HFFc6 (cell line): ENCODE data around the gene PBX3. TPM values are rescaled to one million over a fixed set of nuclear protein-coding genes. Genes with fewer than 3 reads are reported as not detected.

Experiments
- DNase-seq: peaks from one replicate; pipeline ENCODE4 v3.0.0-alpha.2; 2018
- H3K27ac Mint-ChIP-seq: 2 replicates; pipeline ENCODE4 v1.8.0; 2020; ENCODE audit warnings: mild to moderate bottlenecking, mixed read lengths
- H3K27me3 Mint-ChIP-seq: 2 replicates; pipeline ENCODE4 v1.8.0; 2021; ENCODE audit warnings: mild to moderate bottlenecking, moderate library complexity, mixed read lengths; ENCODE audit not compliant: insufficient read depth
- H3K36me3 Mint-ChIP-seq: 2 replicates; pipeline ENCODE4 v1.8.0; 2021; ENCODE audit warnings: low read depth, mixed read lengths
- H3K4me1 Mint-ChIP-seq: 2 replicates; pipeline ENCODE4 v1.8.0; 2020; ENCODE audit warnings: low read depth, mixed read lengths
- H3K4me3 Mint-ChIP-seq: 2 replicates; pipeline ENCODE4 v1.8.0; 2020; ENCODE audit warnings: mild to moderate bottlenecking, moderate library complexity, mixed read lengths
- H3K9me3 Mint-ChIP-seq: 2 replicates; pipeline ENCODE4 v1.8.0; 2020; ENCODE audit warnings: mild to moderate bottlenecking, mixed read lengths
- CTCF ChIP-seq: fragments of 200-600 bp; sonication (generic); IDR thresholded peaks from 2 replicates; pipeline ENCODE4 v1.5.0; 2021; ENCODE audit warnings: antibody characterized with exemption, mild to moderate bottlenecking
- total RNA-seq, 6 experiments: library from RNA; stranded (reverse); fragmentation: NEBNext Ultra II Directional; extraction: Animal tissue kit (Norgen Biotek cat#: 25700); gene quantifications; 2 replicates in 1 of 6; 3 replicates in 5 of 6; pipeline ENCODE4 v1.2.3, GENCODE V29; 2021

Gene PBX3
- total RNA-seq, 6 experiments from 2014 or later, result 32.2 to 44.3 (median 40.3) TPM

GRCh38 chr9:125902831-125903512 lies 155.8 kb downstream of the PBX3 start:
- H3K4me1 Mint-ChIP-seq, result peaks cover 77% of the 10 kb centered on the region
- peak overlapping the region; percentile 14; the same call in 1 of the 2 replicates for H3K27ac Mint-ChIP-seq
- TF ChIP-seq CTCF, result no peak
- no peak overlapping the region for H3K4me3 Mint-ChIP-seq
- H3K9me3 Mint-ChIP-seq, result no peaks in the 10 kb centered on the region
- no peaks in the 10 kb centered on the region; the same call in 1 of the 2 replicates for H3K27me3 Mint-ChIP-seq
- no peak for DNase-seq
- H3K36me3 Mint-ChIP-seq, result no peaks in the 10 kb centered on the region

DNA sequence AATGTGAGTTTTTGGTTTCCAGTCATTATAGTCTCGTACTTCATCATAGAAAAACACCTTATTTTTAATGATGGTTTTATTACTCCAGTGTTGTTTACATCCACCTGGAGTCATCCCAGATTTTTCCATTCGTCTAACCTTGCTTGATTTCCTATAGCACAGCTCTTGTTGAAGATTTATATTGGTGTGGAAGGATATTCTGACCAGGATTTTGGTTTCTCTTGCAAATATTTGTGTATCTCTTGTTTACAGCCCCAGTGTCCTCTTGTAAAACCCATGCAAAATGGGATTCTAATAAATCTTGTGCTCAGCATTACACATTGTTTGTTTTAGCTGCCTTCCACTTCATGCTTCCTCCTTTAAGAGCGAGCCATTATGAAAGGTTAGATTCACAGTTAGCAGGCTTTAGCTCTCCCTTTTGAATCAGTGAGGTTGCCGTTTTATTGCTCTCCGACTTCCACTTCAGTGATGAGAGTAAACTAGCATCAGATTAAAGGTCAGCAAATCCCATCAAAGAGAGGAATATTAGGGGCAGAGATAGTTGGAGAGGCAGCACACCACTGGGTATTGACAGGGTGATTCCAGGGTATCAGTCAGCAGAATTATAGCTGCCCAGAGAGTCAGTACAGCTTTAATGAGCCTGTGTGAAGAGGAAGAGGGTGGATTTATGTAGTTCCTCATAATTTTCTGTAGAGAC lies 157.1 kb downstream of the PBX3 start:
- Mint-ChIP-seq H3K27me3 (no peaks in the 10 kb centered on the region; the same call in 1 of the 2 replicates), H3K4me1 (peaks cover 88% of the 10 kb centered on the region), H3K36me3 (no peaks in the 10 kb centered on the region), H3K4me3 (peak overlapping the region; percentile 68), H3K27ac (peak overlapping the region; percentile 71), H3K9me3 (no peaks in the 10 kb centered on the region)
- DNase-seq, result no peak
- no peak for TF ChIP-seq CTCF

DNA sequence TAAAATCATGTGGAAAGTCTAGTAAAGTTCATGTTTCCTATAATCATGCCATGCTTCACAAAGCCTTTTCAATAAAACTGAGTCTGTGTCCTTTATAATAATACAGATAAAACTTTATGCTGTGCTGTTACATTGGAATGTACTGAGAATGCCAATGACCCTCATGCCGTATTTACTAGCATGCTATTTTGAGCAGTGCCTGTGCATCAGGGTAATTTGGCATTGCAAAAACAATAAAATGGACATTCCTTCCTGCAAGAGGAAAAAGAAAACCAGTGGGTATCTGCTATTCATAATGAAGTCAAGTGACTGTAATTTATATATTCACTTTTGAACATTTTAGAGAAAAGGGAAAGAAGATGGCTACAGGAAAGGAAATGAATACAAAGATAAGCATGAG lies 159.0 kb downstream of the PBX3 start:
- Mint-ChIP-seq H3K27me3 (no peaks in the 10 kb centered on the region; the same call in 1 of the 2 replicates), H3K27ac (peak overlapping the region; percentile 79), H3K4me1 (peaks cover 94% of the 10 kb centered on the region), H3K4me3 (peak overlapping the region; percentile 76), H3K36me3 (no peaks in the 10 kb centered on the region), H3K9me3 (no peaks in the 10 kb centered on the region)
- TF ChIP-seq CTCF, result no peak
- peak; percentile 85 for DNase-seq

- no peak for TF ChIP-seq CTCF
- Mint-ChIP-seq H3K27me3 (no peaks in the 10 kb centered on the region; the same call in 1 of the 2 replicates), H3K36me3 (no peaks in the 10 kb centered on the region), H3K27ac (peak overlapping the region; percentile 79), H3K4me3 (peak overlapping the region; percentile 76), H3K4me1 (peaks cover 94% of the 10 kb centered on the region), H3K9me3 (no peaks in the 10 kb centered on the region)
- no peak for DNase-seq
These were observed 159.7 kb downstream of the PBX3 start for GRCh38 chr9:125906893-125907292.

- TF ChIP-seq CTCF, result no peak
- H3K27me3 Mint-ChIP-seq, result no peaks in the 10 kb centered on the region
- no peaks in the 10 kb centered on the region for H3K9me3 Mint-ChIP-seq
- H3K4me3 Mint-ChIP-seq, result no peak overlapping the region
- peak overlapping the region; percentile 22 for H3K27ac Mint-ChIP-seq
- no peaks in the 10 kb centered on the region for H3K36me3 Mint-ChIP-seq
- no peak for DNase-seq
- peaks cover 92% of the 10 kb centered on the region for H3K4me1 Mint-ChIP-seq
These were observed 161.0 kb downstream of the PBX3 start for GRCh38 chr9:125908136-125908535.
